ENCODE measurements around the gene TIMM50.

TIMM50 gene

DNA sequence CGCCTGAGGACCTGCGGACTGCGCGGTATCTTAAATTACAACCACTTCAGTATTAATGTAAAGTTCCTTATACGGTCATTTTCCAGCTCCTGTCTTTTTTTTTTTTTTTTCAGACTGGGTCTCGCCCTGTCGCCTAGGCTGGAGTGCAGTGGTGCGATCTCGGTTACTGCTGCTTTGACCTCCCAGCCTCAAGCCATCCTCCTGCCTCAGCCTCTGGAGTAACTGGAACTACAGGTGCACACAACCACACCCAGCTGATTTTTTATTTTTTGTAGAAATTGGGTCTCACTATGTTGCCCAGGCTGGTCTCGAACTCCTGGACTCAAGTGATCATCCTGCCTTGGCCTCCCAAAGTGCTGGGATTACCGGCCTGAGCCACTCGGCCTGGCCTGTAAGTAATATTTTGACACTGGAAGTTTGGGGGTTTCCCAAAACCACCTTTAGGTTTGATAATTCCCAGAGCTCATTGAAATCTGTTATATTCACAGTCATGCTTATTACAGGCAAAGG, 52.4 kb downstream of the TIMM50 start:
- ATAC-seq (no peak), DNase-seq (no peak)

GRCh38 chr19:39533791-39534190, 53.2 kb downstream of the TIMM50 start:
- ATAC-seq (no peak), DNase-seq (no peak)

- DNase-seq (no peak), ATAC-seq (no peak)
Observed at GRCh38 chr19:39539165-39539517, 58.5 kb downstream of the TIMM50 start.

GRCh38 chr19:39539518-39540332, 59.1 kb downstream of the TIMM50 start, which contains the start of gene EID2:
EID2 (minus strand) TSS chr19:39540161; CDS start chr19:39540079, 82 bp downstream.
- ATAC-seq: peak; percentile 85
- peak; percentile 97 for DNase-seq

- DNase-seq: no peak
- ATAC-seq: no peak
Observed at GRCh38 chr19:39540333-39540673, 59.7 kb downstream of the TIMM50 start.

Data from stimulated activated naive CD8-positive, alpha-beta T cell treated with anti-CD3 and anti-CD28 coated beads, Interleukin-15, Interleukin-2, amounts not matched to agents 100 U/mL and 50 U/mL, for 24 hours (primary cell).